HUDEP-2 (cell line): ENCODE data around the gene FGF3.

Experiments
- DNase-seq, 76 experiments: peaks; one replicate each; lab custom pipeline; 2025; ENCODE audit not compliant: unreplicated experiment in 76 of 76; lab: John Stamatoyannopoulos, UW

Gene FGF3

DNA sequence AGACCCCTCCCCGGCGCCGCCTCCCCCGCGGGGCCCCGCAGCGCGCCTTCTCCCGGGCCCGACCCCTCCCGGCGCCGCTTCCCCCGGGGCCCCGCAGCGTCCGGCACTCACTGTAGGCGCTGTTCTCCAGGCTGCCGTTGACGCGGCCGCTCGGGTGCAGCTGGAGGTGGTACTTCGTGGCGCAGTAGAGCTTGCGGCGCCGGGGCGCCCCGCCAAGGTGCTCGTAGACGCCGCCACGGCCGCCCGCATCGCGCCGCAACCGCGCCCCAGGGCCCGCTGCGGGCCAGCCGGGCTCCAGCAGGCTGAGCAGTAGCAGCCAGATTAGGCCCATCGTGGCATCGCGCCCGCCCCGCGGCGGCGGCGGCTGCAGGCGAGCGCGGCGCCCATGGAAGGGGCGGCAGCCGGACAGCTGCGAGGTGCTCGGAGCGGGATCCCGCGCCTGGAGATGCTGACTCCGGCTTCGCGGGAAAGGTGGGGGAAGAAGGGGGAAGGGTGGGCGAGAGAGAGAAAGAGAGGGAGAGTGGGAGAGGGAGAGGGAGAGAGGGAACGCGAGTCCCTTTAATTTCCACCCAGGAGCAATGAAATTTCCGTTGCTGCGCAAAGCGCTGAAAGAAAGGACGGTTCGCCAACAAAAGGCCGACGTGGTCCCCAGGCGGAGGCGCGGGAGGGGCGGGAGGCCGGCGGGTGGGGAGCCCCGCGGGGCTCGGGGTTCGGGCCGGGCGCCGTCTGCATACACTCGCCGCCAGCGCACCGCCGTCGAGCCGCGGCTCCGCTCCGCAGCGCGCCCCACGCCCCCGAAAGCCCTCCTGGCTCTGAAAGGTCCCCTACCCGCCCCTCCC is at the start of gene FGF3:
Gene FGF3 (minus strand): TSS at position 814 of the 839 bp plus-strand sequence. CDS start 483 bp downstream, at position 331.
- DNase-seq, result no peak

DNA sequence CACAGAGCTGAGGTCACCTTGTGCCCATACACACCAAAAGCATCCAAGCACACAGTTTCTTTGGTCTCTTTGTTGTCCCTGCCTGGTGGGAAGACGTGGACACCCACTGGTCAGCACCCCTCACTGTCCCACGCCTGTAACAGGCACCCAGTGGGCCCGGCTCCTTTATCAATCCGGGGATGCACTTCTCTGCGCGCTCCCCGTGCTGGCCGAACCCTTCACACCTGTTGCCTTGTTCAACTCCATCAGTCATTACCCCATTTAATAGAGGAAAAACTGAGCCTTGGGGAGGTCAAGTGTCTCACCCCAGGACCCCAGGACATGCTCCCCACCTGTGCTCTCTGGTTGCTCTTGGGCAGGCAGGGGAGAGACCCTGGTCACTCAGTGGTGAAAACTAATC is 49.7 kb upstream of the FGF3 start:
- no peak for DNase-seq

DNA sequence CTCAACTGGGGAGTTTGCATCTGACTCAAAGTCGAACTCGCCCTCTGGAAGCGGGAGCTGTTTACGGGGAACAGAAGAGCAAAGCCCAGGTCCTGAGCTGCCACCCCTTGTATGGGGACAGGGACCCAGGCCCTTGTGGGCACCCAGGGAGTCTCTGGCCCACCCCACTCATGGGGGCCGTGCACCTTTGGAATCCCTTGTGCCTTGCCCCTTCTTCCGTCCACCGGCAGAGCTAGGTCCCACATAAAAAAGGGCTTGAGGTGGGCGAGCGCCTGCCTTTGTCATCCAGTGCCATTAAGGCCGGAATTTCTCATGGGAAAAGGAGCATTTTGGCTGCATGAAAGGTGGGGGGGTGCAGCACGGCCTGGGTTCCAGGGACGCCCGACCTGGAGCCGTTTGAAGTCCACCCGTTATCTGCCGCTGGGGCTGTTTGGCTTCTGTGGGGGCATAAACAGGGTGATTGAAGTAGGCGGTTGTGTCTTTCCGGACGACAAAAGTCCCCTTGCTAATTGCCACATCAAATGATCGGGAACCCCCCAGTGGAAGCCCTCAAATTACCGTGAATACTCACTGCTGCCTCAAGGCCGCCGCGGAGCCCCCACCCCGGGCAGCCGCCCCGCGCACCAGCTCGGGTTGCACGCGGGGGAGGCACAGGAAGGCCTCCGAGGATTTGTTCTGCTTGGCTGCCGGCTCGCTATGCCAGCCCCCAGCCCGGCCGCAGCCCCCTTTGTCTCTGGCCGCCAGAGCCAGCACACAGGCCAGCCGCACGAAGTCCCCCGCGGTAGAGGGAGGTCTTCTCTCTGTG is 49.0 kb upstream of the FGF3 start:
- no peak for DNase-seq

DNA sequence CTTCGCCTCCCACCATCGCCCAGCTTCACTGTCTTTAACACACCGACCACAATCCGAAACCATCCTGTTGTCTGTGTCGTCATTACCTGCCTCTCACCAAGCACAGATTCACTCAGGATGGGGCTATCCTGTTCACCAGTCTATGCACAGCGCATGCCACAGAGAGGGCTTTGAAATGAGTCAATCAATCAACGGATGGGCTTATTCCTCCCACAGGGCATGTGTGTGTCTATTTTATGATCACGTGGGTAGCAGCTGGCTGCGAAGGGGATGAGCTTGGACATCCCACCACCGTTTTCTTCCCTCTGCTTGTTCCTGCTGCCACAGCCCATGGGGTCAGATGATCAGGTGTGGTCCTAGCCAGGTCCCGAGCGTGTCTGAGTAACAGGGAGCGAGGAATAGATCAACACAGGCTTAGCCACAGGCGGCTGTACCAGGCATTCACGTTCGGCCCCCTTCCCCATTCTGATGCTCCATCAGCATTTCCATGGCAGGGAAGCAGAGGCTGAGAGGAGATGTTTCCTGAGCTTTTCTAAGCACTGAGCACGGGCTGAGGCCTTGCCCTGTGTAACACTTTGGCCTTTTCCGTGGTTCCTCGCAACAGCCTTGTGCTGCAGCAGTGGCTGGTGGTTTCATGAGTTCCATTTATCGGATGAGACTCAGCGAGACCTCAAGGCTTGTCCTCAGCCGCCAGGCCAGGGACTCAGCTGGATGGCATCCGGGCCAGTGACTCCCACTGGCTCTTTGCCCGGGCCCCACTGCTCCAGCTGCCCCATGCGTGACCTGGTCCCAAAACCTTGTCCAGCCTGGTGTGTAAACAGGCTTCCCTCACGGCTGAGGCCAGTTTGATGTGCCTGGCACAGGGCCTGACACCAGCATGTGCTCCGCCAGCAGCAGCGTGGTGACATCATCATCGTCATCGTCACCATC is 48.1 kb upstream of the FGF3 start:
- DNase-seq, result no peak

DNA sequence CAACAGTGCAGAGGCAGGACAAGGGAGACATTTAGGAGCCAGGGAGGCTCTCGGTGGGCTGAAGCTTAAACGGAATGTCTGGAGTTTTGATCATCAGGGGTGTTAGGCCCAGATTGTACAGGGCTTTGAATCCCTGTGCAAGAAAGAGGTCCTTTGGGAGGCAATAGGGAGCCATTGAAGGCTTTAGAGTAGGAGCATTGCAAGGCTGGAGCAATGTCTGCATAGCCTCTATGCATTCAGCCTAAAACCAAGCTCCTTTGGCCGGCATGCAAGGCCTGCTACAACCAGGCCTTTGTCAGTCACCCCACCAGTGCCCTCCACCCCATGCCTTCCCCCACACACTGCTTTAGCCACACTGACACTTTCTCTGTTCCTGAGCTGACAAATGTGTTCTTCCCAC is 47.4 kb upstream of the FGF3 start:
- no peak for DNase-seq

DNA sequence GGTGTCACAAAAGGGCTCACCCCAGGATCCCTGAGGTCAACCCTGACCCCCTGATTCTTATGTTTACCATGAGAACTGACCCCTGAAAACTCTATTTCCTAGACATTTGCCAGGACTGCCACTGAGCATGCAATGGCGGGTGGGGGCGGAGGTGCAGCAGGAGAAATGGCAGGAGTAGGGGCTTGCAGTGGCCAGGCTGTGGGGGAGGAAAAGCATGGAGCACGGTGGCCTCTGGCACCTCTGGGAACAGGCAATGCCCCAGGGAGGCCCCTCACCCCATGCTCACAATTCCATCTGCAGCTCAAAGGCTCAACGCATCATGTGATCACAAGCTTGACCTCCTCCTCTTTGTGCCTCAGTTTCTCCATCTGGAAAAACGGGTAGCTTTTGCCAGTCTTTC is 46.5 kb upstream of the FGF3 start:
- DNase-seq, result no peak

DNA sequence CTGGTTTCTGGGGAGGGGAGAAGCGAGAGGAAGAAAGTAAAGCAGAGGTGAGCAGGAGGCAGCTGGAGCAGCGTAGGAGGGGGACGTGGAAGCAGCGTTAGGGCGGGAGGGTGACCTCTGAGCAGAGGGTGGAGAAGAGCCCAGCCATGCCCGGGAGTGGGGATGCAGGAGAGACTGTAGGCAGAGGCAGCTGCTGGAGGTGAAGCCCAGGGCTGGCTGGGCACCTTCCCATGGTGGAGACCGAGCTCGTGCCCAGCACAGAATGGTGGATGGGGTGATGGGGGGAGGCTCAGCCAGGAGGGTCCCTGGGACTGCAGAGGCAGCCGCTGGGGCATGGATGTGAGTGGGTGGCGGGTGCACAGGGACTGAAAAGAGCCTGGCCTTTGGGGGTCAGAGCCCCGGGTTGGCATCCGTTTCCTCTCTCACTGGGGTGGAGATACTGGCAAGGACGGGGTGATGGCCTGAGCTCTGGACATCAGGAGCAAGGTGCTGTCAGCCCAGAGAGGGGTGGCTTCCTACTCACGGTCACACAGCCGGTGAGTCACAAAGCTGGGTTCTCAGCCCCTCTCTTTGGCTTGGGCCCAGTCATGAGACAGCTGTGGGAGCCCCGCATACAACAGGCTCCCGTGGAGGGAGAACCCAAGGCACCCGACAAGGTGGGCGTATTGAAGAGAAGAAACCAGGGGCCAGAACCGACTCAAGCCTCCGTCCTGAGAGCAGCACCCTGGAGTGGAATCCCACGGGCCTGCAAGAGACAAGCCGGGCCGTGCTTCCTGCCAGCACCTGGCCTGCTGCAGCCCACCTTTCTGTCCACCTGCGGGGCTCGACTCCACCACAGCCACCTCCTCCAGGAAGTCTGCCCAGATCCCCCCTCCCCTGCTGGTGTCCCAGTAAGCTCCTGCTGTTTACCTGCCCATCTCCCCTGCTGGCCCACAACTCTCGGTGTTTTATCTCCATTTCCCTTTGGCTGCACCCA is 45.8 kb upstream of the FGF3 start:
- DNase-seq, result no peak

DNA sequence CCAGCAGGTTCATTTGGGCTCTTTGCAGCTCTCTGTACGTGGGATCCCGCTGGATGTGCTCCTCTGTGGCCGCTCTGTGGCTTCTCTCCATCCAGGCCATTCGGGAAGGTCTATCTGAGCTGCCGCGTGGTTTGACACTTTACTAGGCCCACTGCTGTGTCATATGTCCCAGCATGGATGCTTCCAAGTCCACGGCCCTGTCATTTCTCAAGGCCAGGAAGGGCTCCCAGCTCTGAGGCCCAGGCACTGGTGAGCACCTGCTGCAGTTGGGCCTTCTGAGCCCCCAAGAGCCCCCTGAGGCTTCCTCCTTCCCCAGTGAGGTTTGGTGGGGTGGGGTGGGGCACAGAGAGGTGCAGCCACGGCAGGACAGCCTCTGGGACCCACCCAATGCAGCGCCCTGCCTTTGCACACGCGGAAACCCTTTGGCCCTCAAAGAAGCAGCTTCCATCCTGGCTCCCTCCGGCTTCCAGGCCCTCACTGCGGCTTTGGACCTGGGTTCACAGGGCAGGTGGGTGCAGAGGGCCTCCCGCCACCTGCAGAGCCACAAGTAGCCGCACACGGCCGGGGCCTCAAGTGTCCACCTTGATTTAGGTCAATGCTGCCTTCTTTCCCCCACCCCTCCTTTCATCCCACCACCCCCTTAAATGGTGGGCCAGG is 44.5 kb upstream of the FGF3 start:
- no peak for DNase-seq

DNA sequence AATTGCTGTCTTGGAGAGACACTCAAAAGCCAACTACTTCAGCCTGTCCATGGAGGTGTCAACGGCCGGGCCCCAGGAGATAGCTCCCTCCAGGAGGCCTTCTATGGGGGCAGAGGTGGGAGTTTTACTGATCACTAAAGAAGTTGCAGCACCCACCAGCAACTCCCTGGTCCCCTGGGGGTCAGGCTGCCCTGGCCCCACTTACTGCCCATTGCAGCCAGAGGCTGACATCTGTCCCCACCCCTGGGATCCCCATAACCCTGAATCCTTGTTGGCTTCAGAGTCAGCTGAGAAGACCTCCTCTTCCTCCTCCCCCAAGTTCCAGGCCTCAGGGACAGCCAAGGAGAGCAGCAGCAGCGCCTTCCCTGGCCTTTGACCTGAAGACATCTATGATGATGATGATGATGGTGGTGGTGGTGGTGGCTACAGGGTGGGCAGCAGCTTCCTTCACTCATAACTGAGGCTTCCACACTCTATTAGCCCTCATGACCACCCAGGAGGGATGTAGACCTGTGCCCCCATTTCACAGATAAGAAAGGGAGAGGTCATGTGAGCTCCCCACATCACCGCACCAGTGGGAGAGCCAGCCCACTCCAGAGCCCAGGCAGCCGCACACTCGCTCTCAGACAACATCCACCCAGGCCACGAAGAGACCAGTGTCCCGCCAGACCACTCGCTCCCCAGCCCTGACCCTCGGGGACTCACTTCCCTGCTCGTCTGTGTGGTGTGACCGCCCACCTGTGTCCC is 43.8 kb upstream of the FGF3 start:
- DNase-seq, result no peak

DNA sequence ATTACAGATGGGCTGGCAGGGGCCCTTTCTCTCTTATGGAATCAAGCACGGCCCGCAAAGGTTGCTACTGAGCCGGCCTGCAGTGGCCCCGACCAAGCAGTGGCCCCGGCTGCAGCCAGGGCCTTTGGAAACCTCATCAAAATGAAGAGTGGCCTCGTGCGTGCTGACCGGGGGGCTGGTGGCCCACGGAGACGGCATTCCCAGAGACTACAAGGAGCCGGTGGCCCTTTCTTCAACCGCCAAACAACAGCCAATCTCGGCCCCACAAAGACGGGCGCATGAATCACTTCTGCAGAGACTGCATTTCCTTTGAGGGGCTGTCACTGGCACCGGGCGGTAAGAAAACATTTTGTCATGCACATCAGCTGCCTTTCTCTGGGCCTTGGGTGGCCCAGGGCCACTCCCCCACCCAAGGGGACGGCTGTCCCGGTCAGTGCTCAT is 43.1 kb upstream of the FGF3 start:
- no peak for DNase-seq

DNA sequence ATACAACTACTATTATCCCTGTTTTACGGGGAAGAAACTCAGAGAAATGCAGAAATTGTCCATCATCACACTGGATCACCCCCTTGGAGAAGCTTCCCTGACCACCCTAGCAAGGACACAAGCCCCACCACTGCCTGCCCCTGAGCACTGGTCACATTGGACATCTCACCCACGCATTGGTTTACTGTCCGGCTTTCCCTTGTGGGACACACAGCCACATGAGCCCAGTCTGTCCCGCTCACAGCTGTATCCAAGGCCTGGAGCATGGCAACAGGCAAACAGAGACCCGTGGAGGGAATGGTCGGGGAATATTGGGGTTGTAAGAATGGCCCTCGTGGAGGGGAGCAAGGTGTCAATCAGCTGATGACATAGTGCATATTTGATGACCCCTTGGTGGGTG is 42.7 kb upstream of the FGF3 start:
- DNase-seq, result no peak

DNA sequence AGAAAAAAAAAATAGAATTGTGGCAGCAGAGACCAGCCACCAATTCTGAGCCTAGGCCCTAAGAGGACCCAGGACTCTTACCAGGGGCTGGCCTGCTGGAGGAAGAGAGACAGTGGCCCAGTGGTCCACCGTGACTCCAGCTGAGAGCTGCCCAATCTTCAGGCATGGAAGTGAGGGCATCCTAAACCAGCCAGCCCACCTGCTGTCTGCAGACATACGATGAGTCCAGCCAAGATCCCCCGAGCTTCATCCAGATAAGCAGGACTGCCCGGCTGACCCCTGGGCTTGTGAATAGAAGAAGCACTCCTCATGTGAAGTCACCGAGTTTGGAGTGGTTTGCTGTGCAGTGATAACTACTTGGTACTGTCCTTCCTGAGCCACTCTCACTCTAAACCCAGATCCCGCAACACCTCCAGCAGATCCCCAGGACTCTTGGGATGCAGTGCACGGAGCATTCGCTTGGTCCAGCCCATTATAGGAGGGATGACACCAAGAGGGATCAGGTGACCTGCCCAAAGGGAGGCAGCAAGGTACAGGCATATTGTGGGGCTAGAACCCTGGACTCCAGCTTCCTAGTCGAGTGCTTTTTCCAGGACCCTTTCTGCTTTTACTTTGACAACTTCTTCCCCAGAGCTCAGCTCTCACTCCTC is 41.7 kb upstream of the FGF3 start:
- DNase-seq, result no peak

DNA sequence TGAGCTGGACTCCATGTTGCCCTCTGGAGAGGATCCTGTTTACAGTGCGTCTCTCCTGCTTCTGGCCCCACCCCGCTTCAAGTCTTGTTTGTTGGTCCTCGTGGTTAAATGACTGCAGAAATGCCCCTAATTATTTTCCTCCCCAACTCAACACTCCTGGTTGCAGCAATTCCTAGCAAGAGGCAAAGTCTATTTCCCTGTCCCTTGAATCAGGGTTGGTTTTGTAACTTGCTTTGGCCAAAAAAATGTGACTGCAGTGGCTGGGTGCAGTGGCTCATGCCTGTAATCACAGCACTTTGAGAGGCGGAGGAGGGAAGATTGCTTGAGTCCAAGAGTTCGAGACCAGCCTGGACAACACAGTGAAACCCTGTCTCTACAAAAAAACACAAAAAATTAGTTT is 41.0 kb upstream of the FGF3 start:
- no peak for DNase-seq

DNA sequence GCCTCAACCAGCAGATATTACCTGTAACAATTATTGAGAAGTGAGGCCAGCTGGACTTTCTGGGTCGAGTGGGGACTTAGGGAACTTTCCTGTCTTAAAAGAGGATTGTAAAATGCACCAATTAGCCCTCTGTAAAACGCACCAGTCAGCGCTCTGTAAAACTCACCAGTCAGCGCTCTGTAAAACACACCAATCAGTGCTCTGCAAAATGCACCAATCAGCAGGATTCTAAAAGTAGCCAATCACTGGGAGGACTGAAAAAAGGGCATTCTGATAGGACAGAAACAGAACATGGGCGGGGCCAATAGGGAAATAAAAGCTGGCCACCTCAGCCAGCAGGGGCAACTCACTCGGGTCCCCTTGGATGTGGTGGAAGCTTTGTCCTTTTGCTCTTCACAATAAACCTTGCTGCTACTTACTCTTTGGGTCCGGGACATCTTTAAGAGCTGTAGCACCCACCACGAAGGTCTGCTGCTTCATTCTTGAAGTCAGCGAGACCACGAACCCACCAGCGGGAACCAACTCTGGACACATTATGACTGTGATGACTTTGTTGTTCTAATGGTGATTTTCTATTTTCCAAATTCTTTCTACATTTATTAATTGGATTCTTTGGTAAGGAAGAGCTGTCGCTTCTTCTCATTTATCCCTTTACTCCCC is 40.2 kb upstream of the FGF3 start:
- no peak for DNase-seq

DNA sequence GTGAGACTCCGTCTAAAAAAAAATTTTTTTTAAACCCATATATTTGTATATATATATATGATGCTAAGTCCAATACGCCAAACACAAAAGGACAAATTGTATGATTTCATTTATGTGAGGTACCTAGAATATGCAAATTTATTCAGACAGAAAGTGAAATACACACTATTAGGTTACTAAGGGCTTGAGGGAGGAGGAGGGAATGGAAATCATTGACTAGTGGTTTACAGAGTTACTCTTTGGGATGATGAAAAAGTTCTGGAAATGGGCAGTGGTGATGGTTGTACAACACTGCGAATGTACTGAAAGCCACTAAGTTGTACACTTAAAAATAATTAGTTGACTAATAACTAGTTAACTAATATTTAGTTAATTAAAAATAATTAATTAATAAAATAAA is 36.2 kb upstream of the FGF3 start:
- no peak for DNase-seq

DNA sequence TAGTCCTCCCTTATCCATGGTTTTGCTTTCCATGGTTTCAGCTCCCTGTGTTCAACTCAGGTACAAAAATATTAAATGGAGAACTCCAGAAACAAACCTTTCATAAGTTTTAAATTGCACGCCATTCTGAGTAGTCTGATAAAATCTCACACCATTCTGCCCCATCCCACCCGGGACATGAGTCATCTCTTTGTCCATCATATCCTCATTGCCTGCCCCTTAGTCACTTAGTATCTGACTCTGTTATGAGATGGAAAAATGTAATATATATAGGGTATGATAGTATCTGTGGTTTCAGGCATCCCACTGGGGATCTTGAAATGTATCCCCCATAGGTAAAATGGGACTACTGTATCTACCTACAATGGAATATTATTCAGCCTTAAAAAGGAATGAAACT is 35.5 kb upstream of the FGF3 start:
- DNase-seq, result no peak

DNA sequence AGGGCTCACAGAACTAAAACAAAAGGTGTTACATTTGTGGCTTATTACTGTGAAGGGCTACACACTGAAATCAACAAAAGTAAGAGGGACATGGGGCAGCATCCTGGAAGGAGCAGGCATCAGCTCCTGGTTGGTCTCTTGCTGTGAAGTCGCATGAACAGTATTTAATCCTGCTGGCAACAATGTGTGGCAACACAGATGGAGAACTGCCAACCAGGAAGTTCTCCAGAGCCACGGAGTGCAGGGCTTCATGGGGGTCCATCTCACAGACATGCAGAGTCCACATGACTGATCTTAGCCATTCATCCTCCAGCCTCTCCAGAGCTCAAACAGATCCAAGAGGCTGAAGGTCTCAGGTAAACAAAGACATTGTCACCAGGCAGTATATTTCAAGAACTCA is 32.8 kb upstream of the FGF3 start:
- DNase-seq, result no peak

DNA sequence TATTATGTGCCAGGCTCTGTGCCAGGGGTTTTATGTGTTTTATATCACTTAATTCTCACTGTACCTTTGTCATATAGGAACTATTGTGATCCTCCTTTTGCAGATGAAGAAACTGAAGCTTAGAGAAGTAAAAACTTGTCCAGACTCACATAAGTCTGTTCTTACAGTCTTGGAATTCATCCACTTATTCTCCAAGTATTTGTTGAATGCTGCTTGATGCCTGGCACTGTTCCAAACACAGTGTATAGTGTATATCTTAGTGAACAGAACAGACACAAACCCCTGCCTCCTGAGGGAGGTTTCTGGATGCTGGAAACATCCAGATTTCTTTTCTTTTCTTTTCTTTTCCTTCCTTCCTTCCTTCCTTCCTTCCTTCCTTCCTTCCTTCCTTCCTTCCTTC is 29.0 kb upstream of the FGF3 start:
- DNase-seq, result no peak
